ENCODE measurements around the gene MYOM3.

- TF ChIP-seq, protein P1, sequence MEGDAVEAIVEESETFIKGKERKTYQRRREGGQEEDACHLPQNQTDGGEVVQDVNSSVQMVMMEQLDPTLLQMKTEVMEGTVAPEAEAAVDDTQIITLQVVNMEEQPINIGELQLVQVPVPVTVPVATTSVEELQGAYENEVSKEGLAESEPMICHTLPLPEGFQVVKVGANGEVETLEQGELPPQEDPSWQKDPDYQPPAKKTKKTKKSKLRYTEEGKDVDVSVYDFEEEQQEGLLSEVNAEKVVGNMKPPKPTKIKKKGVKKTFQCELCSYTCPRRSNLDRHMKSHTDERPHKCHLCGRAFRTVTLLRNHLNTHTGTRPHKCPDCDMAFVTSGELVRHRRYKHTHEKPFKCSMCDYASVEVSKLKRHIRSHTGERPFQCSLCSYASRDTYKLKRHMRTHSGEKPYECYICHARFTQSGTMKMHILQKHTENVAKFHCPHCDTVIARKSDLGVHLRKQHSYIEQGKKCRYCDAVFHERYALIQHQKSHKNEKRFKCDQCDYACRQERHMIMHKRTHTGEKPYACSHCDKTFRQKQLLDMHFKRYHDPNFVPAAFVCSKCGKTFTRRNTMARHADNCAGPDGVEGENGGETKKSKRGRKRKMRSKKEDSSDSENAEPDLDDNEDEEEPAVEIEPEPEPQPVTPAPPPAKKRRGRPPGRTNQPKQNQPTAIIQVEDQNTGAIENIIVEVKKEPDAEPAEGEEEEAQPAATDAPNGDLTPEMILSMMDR (IDR thresholded peaks at IDR 0.05): no peak
- TF ChIP-seq EP300 (IDR thresholded peaks at IDR 0.05): no peak
- no peak for TF ChIP-seq GATA3 (IDR thresholded peaks at IDR 0.05; ENCODE audit: borderline replicate concordance)
- TF ChIP-seq, protein P2, sequence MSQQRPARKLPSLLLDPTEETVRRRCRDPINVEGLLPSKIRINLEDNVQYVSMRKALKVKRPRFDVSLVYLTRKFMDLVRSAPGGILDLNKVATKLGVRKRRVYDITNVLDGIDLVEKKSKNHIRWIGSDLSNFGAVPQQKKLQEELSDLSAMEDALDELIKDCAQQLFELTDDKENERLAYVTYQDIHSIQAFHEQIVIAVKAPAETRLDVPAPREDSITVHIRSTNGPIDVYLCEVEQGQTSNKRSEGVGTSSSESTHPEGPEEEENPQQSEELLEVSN (IDR thresholded peaks at IDR 0.05; ENCODE audit: borderline replicate concordance, low read depth): no peak
- TF ChIP-seq RNF2 (IDR thresholded peaks at IDR 0.05; ENCODE audit: borderline replicate concordance, low read depth): no peak
- no peak for TF ChIP-seq MAFK (IDR thresholded peaks at IDR 0.05; ENCODE audit: partially characterized antibody)
- TF ChIP-seq, protein P3, sequence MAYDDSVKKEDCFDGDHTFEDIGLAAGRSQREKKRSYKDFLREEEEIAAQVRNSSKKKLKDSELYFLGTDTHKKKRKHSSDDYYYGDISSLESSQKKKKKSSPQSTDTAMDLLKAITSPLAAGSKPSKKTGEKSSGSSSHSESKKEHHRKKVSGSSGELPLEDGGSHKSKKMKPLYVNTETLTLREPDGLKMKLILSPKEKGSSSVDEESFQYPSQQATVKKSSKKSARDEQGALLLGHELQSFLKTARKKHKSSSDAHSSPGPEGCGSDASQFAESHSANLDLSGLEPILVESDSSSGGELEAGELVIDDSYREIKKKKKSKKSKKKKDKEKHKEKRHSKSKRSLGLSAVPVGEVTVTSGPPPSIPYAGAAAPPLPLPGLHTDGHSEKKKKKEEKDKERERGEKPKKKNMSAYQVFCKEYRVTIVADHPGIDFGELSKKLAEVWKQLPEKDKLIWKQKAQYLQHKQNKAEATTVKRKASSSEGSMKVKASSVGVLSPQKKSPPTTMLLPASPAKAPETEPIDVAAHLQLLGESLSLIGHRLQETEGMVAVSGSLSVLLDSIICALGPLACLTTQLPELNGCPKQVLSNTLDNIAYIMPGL (CRISPR knock-in tag; IDR thresholded peaks at IDR 0.05; ENCODE audit: borderline replicate concordance): no peak
- no peak for TF ChIP-seq RFX5 (IDR thresholded peaks at IDR 0.05)
- no peak for TF ChIP-seq FOSL2 (IDR thresholded peaks at IDR 0.05)
- no peak for TF ChIP-seq FOSL2 (CRISPR knock-in tag; IDR thresholded peaks at IDR 0.05)
- TF ChIP-seq EHMT2 (IDR thresholded peaks at IDR 0.05; ENCODE audit: low read depth): no peak
- no peak for TF ChIP-seq POLR2A (IDR thresholded peaks at IDR 0.05; ENCODE audit: low read length)
Measured at GRCh38 chr1:24138476-24139221, 26.7 kb upstream of the MYOM3 start.

Measured in A549 (cell line).